Stimulated activated CD8-positive, alpha-beta memory T cell treated with anti-CD3 and anti-CD28 coated beads, Interleukin-15, amount 100 ng/mL, for 24 hours (primary cell): ENCODE measurements around the gene DYRK1A.
"Not testable (repeated sequence)": the region's sequence is repeated elsewhere in the genome, so short reads cannot be mapped to it uniquely, and the experiment has no call there.

Experiments used
- DNase-seq: peaks from one replicate; pipeline ENCODE4 v3.0.0-alpha.2; 2020; ENCODE audit warnings: low read depth

The DYRK1A gene

GRCh38 chr21:37484535-37485474 lies 118.2 kb downstream of the DYRK1A start:
- DNase-seq, result no peak

DNA sequence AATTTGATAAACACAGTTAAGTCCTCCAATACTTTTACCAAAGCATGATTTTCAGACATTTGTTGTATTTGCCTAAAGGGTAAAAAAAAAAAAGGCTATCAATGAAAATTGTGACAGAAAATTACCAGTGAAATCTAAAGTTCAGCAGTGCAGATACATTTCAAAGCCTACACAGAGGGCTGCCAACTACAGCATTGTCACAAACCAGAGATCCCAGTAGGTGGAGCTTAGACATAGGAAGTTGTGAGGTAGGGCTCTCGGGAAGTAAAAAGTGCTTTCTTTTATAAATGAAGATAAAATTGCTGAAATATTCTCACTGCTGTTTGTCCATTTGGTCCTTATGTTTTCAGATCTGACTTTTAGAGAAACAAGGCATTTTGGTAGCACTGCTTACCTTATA lies 123.0 kb downstream of the DYRK1A start:
- no peak for DNase-seq

GRCh38 chr21:37490084-37490483 lies 123.5 kb downstream of the DYRK1A start:
- no peak for DNase-seq

GRCh38 chr21:37496972-37497371 lies 130.4 kb downstream of the DYRK1A start:
- DNase-seq, result no peak

GRCh38 chr21:37498664-37499063 lies 132.1 kb downstream of the DYRK1A start:
- DNase-seq, result no peak

DNA sequence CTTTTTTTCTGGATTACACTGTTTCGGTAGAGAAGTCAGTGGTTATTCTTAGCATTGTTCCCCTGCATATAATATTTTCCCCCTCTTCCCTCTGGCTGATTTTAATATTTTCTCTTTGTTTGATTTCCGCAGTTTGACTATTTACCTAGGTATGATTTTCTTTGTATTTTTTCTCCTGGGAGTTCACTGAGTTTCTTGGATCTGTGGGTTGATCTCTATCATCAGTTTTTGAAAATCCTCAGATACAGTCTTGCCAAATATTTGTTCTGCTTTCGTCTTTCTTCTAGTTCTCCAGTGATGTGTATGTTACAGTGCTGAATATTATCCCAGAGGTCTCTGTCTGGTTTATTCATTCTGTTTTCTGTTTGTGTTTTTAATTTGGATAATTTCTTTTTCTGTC lies 136.4 kb downstream of the DYRK1A start:
- DNase-seq, result no peak

GRCh38 chr21:37503848-37504467 lies 137.4 kb downstream of the DYRK1A start:
- DNase-seq, result no peak

- no peak for DNase-seq
These were observed 139.4 kb downstream of the DYRK1A start for GRCh38 chr21:37505963-37506362.

GRCh38 chr21:37507716-37508115 lies 141.1 kb downstream of the DYRK1A start:
- no peak for DNase-seq

GRCh38 chr21:37508341-37508740 lies 141.8 kb downstream of the DYRK1A start:
- no peak for DNase-seq

DNA sequence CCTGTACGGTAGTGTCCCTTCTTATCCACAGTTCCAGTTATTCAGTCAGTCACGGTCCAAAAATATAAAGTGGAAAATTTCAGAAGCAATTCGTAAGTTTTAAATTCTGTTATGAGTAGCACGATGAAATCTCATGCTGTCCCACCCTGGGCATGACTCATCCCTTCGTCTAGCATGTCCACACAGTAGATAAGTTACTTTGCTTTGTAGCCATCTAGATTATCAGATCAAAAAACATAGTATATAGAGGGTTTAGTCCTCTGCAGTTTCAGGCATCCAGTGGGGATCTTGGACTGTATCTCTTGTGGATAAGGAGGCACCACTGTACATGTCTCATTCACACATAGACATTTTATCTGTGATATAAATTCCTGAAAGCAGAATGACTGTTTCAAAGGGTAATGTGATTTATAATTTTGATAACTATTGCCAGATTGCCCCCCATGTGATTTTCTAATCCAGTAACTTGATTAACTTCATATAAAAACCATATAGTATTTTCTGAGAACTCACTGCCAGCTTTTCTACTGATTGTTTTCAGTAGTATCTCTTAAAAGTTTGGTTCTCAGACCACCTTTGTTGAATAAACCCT lies 143.3 kb downstream of the DYRK1A start:
- no peak for DNase-seq

- DNase-seq, result no peak
These were observed 145.3 kb downstream of the DYRK1A start for GRCh38 chr21:37511848-37512247.

GRCh38 chr21:37513383-37513782 lies 146.8 kb downstream of the DYRK1A start:
- DNase-seq, result no peak

DNA sequence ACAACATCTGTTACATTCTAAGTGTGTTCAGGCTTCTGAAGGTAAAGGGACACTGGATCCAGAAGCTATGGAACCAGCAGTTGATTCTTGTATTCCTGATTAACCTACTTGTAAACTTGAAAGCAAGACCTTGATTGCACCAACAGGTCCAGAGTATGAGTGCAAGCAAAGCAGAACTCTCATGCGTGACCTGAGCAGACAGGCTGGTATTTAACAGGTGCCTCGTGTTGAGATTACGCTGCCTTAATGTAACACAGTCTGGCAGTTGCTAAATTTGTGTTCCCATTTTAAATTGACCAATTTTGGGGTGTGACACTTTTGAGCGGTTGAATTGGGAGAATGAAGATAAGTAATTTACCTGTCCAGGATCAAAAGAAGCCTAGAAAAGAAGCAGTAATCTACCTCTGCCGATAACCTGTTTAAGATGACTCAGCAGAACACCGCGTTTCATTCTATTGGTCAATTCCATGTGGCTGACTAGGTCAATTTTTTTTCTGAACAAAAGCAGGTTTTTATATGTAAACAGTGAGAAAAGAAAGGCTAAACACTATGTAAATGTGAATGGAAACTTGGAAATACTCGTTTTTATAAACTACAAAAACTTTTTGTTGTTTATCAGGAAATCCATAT lies 147.6 kb downstream of the DYRK1A start:
- no peak for DNase-seq

GRCh38 chr21:37516998-37517397 lies 150.4 kb downstream of the DYRK1A start:
- DNase-seq, result no peak

- no peak for DNase-seq
These were observed 154.2 kb downstream of the DYRK1A start for GRCh38 chr21:37520801-37521200.

DNA sequence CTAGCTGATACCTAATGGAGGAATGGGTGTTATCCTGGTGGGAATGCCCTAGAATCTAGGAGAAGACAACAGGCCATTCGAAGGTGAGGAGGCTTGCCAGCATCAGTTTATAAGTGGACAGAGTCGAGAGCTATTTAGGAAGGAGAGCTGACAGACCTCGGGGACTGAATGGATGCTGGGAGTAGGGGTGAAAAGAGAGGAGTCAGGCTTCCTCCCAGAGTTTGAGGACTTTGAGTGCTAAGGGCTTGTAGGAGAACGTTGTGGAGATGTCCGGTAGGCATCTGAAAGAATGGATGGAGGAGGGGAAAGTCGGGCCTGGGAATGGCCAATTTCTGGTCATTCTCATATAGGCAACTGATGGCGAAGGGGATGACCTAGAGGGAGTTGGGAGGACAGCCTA lies 155.1 kb downstream of the DYRK1A start:
- DNase-seq, result no peak

DNA sequence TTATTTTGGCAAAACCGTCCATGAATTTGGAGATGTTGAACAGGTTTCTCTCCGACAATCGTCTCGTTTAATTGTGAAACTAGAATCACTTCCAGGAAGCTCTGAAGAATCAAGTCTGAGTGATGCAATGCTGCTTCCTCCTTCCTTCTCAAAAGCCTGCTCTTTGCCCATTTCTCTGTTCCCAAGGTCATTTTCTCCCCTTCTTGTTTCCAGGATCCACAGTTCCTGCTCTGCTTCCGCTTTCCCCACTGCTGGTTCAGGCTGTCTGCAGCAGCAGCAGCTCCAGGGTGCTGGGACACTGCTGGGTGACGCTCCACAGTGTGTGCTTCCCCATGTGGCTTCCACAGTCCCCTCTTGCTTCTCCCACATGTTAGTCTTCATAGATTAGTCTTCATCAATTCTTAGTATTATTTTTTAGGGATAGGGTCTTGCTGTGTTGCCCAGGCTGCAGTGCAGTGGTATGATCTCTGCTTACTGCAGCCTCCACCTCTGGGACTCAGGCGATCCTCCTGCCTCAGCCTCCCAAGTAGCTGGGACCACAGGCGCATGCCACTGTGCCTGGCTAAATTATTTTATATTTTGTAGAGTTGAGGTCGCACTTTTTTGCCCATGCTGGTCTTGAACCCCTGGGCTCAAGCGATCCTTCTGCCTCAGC lies 156.2 kb downstream of the DYRK1A start:
- no peak for DNase-seq

- not testable (repeated sequence) for DNase-seq
These were observed 158.4 kb downstream of the DYRK1A start for GRCh38 chr21:37524944-37525343.

DNA sequence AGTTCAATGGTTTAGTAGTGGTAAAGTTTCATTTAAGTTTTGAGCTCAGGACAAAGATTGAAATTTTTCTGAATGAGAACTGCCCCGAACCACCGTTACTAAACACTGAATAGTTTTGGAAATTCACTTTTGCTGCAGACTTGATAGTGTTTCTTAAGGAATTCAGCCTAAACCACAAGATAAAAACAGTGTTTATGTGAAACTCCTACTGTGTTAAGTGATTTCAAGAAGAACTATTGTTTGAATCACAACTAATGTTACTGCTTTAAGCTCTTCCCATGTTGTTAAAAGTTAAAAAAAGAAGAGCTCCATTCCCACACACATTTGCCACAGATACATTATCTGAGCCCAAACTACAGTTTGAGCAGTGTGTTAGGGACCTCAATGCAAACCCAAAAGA lies 159.2 kb downstream of the DYRK1A start:
- no peak for DNase-seq

GRCh38 chr21:37527103-37527502 lies 160.5 kb downstream of the DYRK1A start:
- no peak for DNase-seq

DNA sequence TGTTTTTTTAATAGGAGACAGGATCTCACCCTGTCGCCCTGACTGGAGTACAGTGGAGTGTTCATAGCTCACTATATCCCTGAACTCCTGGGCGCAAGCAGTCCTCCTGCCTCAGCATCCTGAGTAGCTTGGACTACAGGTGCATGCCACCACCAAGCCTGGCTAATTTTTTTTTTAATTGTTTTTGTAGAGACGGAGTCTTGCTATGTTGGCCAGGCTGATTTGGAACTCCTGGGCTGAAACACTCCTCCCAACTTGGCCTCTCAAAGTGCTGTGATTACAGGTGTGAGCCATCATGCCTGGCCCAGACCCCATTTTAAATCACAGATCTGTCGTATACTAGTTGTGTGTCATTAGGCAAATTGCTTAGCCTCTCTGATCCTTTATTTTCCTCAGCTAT lies 161.1 kb downstream of the DYRK1A start:
- DNase-seq, result no peak
